HL-60 (cell line): ENCODE results near the gene NEK10.
"Not testable (repeated sequence)": the region's sequence is repeated elsewhere in the genome, so short reads cannot be mapped to it uniquely, and the experiment has no call there.

Source experiments
- DNase-seq, 2 experiments: peaks; one replicate each; pipeline ENCODE4 v3.0.0-alpha.2; 2010 to 2020; ENCODE audit warnings: low read depth in 1 of 2, low spot score in 1 of 2
- H3K27ac ChIP-seq: fragments of 250-450 bp; sonication (Bioruptor Pico); replicated peaks from 2 replicates; pipeline ENCODE4 v1.5.1; 2020; ENCODE audit warnings: mild to moderate bottlenecking, moderate library complexity
- H3K27me3 ChIP-seq: fragments of 250-450 bp; sonication (Bioruptor Pico); 2 replicates; pipeline ENCODE4 v1.5.1; 2021; ENCODE audit warnings: mild to moderate bottlenecking, moderate library complexity; ENCODE audit not compliant: insufficient read depth, poor library complexity, severe bottlenecking
- H3K4me3 ChIP-seq: replicated peaks from 2 replicates; pipeline ENCODE4 v1.5.1; 2011; ENCODE audit warnings: mild to moderate bottlenecking, control low read depth, low read length; ENCODE audit not compliant: insufficient read depth
- CTCF ChIP-seq: IDR thresholded peaks from one replicate; pipeline ENCODE4 v1.5.1; 2011; ENCODE audit warnings: low read length, control low read depth, inconsistent platforms; ENCODE audit not compliant: insufficient read depth
- GABPA ChIP-seq: IDR thresholded peaks from 2 replicates; pipeline ENCODE4 v1.6.1; 2012; ENCODE audit warnings: low read depth
- POLR2AphosphoS5 ChIP-seq: IDR thresholded peaks from 2 replicates; pipeline ENCODE4 v1.6.1; 2012; ENCODE audit warnings: low read depth
- REST ChIP-seq: IDR thresholded peaks from 2 replicates; pipeline ENCODE4 v1.6.1; 2012; ENCODE audit warnings: low read depth; ENCODE audit not compliant: insufficient replicate concordance
- SPI1 ChIP-seq: IDR thresholded peaks from 2 replicates; pipeline ENCODE4 v1.6.1; 2012; ENCODE audit warnings: low read depth, mild to moderate bottlenecking, borderline replicate concordance
- long read RNA-seq: library from polyadenylated mRNA; unstranded; transcript quantifications from one replicate; pipeline ENCODE4 v2.0.0, GENCODE V29; 2020

NEK10 gene
- long read RNA-seq = 0 reads

GRCh38 chr3:27368831-27369607 is at the start of gene NEK10:
TSS of gene NEK10 (minus strand) at chr3:27369383. CDS start at chr3:27352882, 16,501 bp downstream.
- H3K27me3 ChIP-seq = no peaks in the 10 kb centered on the region
- peak within 1 kb of the TSS; percentile 96 for H3K4me3 ChIP-seq
- TF ChIP-seq POLR2AphosphoS5 = peak; percentile 74
- no peak for TF ChIP-seq REST

DNA sequence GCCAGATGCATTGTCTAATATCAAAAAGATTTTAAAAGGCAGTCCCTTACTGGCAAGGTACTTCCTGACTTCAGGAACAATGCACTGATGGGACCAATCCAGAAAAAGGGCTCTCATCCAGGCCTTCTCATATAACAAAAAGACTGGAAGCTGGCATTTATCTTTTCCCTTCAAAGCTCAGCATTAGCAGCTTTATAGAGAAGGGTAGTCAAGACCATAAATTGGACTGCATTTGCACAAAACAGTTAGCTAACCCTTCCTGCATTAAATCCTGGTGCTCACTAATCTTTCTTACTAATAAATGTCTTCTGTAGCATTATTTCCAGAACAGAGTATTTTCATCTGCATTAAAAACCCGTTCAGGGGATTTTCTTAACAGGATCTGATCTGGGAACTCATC is 46.0 kb upstream of the NEK10 start:
- Histone ChIP-seq H3K4me3 (no peak overlapping the region), H3K27ac (no peak overlapping the region), H3K27me3 (no peaks in the 10 kb centered on the region)
- no peak for DNase-seq
- TF ChIP-seq SPI1 (no peak), CTCF (no peak), POLR2AphosphoS5 (no peak), GABPA (no peak), REST (no peak)

More at GRCh38 chr3:27368831-27369607, at the start of gene NEK10:
- peak; percentile 78 to 93 for DNase-seq
- no peak within 1 kb of the TSS for H3K27ac ChIP-seq

DNA sequence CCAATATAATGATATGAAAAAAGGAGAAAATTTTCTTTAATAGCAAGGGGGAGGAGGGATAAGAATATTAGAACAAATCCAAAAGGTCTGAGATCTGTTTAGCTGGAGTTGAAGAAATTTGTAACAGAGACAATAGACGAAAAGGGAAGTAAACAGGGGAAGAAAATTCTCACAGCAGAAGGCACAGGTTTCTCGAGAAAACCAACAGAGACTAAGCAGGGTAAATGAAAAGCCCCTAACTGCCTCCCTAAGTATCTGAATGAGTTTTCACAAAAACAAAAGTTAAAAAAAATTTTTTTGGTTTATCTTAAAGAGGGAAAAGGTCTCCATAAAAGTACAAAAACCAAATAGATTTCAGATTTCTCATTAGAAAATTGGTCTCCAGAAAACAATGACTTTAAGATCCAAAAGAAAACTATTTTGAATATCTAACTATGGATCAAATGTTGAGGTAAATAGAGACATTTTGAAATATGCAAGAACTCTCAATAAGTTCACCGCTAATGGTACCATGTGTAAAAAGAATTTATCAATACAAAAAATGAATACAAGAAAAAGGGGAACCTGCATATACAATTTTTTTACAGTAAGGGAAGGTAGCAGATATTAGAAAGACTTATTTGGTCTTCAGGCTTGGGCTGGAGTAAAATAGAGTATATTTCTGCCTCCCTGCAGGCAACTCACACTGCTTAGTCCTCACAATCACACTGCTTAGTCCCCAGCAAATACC is 23.9 kb upstream of the NEK10 start:
- DNase-seq = no peak
- TF ChIP-seq GABPA (no peak), SPI1 (peak; percentile 8; the same call in 1 of the 2 replicates)
- Histone ChIP-seq H3K4me3 (no peak overlapping the region), H3K27ac (no peak overlapping the region), H3K27me3 (no peaks in the 10 kb centered on the region)

DNA sequence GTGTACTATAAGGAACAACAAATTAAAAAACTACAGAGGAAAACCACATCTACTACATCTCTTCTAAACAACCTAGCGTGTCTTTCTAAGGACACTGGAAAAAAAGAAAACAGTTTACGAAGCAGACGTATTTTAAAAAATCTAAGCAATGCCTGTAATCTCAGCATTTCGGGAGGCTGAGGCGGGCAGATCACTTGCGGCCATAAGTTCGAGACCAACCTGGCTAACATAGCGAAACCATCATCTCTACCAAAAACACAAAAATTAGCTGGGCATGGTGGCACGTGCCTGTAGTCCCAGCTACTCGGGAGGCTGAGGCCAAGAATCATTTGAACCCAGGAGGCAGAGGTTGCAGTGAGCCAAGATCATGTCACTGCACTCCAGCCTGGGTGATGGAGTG is 23.2 kb upstream of the NEK10 start:
- H3K4me3 ChIP-seq, H3K27ac ChIP-seq: not testable (repeated sequence)

DNA sequence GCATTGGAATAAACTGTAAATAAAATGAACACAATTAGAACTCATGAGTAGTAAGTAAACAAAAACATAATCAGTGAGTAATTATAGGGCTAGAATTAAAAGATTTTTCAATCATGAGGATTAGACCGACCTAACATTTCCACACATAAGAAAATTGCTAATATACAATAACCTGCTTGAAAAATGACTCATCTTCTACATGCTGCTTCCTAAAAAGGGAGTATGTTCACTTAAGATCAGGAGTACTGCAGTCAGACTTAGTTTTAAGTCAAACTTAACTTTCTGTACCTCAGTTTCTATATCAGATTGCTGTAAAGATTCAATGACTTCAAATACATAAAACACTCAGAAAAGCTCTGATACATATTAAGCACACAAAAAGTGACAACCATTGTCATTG is 22.6 kb upstream of the NEK10 start:
- no peaks in the 10 kb centered on the region for H3K27me3 ChIP-seq
- no peak overlapping the region for H3K27ac ChIP-seq
- no peak overlapping the region for H3K4me3 ChIP-seq
- no peak for TF ChIP-seq SPI1
- no peak for TF ChIP-seq POLR2AphosphoS5
- TF ChIP-seq REST = no peak
- no peak for DNase-seq

More for the DNA sequence above, 23.2 kb upstream of the NEK10 start:
- DNase-seq, H3K27me3 ChIP-seq: not testable (repeated sequence)
